Measurements from ENCODE around the gene ADAM12.

Gene ADAM12

GRCh38 chr10:126221874-126222273 lies 166.4 kb downstream of the ADAM12 start:
- H3K79me2 ChIP-seq (ENCODE audit: insufficient read depth, low read length), result no peaks in the 10 kb centered on the region
- H3K9ac ChIP-seq (ENCODE audit: low read depth, low read length, poor library complexity, severe bottlenecking), result no peak overlapping the region
- H3K9me3 ChIP-seq (ENCODE audit: insufficient read depth, low read depth, low read length), result no peaks in the 10 kb centered on the region; the same call in 1 of the 2 replicates
- no peaks in the 10 kb centered on the region for H3K4me1 ChIP-seq (ENCODE audit: insufficient read depth, low read length, poor library complexity, severe bottlenecking)
- H4K20me1 ChIP-seq (ENCODE audit: insufficient read depth, low read length, poor library complexity, severe bottlenecking), result no peaks in the 10 kb centered on the region
- no peak overlapping the region for H3K4me3 ChIP-seq (ENCODE audit: low read length, poor library complexity, severe bottlenecking)
- H3K36me3 ChIP-seq (ENCODE audit: insufficient read depth, low read length), result no peaks in the 10 kb centered on the region
- no peak overlapping the region for H2AFZ ChIP-seq (ENCODE audit: low read length)
- TF ChIP-seq CTCF (conservative IDR thresholded peaks at IDR 0.05; ENCODE audit: low read length) (no peak), EZH2phosphoT487 (IDR thresholded peaks at IDR 0.05; ENCODE audit: borderline replicate concordance) (no peak)
- no peak overlapping the region for H3K4me2 ChIP-seq (ENCODE audit: low read depth, low read length, poor library complexity, severe bottlenecking)
- no peaks in the 10 kb centered on the region for H3F3A ChIP-seq (ENCODE audit: low read depth)
- H3K9me2 ChIP-seq (replicated peaks; ENCODE audit: low read depth, low read length), result no peaks in the 10 kb centered on the region
- no peaks in the 10 kb centered on the region for H3K27me3 ChIP-seq (ENCODE audit: insufficient read depth, low read length, poor library complexity, severe bottlenecking)

- no peak overlapping the region for H3K4me3 ChIP-seq (ENCODE audit: low read length, poor library complexity, severe bottlenecking)
- no peaks in the 10 kb centered on the region for H4K20me1 ChIP-seq (ENCODE audit: insufficient read depth, low read length, poor library complexity, severe bottlenecking)
- H3K79me2 ChIP-seq (ENCODE audit: insufficient read depth, low read length), result no peaks in the 10 kb centered on the region
- TF ChIP-seq EZH2phosphoT487 (IDR thresholded peaks at IDR 0.05; ENCODE audit: borderline replicate concordance), result no peak
- TF ChIP-seq CTCF (conservative IDR thresholded peaks at IDR 0.05; ENCODE audit: low read length), result no peak
- H3K4me1 ChIP-seq (ENCODE audit: insufficient read depth, low read length, poor library complexity, severe bottlenecking), result no peaks in the 10 kb centered on the region
- H3K9ac ChIP-seq (ENCODE audit: low read depth, low read length, poor library complexity, severe bottlenecking), result no peak overlapping the region
- H3K9me3 ChIP-seq (ENCODE audit: insufficient read depth, low read depth, low read length), result no peaks in the 10 kb centered on the region; the same call in 1 of the 2 replicates
- no peak overlapping the region for H2AFZ ChIP-seq (ENCODE audit: low read length)
- no peaks in the 10 kb centered on the region for H3K36me3 ChIP-seq (ENCODE audit: insufficient read depth, low read length)
- no peaks in the 10 kb centered on the region for H3K9me2 ChIP-seq (replicated peaks; ENCODE audit: low read depth, low read length)
- no peak overlapping the region for H3K4me2 ChIP-seq (ENCODE audit: low read depth, low read length, poor library complexity, severe bottlenecking)
- no peaks in the 10 kb centered on the region for H3F3A ChIP-seq (ENCODE audit: low read depth)
- no peaks in the 10 kb centered on the region for H3K27me3 ChIP-seq (ENCODE audit: insufficient read depth, low read length, poor library complexity, severe bottlenecking)
Observed at GRCh38 chr10:126218778-126219649, 169.3 kb downstream of the ADAM12 start.

DNA sequence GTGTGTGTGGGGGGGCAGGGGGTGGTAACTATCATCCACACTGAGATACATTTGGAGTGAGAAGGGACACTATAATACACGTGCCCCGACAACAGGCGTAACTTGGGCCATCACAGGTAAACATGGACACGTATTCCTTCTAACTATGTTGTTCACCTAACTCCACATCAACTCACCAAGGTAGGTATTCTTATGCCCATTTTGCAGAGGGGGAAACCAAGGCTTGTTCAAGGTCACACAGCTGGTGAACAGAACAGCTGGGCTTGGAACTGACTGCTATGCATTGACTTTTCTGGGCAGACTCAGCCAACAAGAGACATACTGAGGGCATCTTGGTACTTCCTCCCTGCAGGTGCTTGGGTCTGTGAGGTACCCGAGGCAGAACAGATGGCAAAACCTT lies 170.1 kb downstream of the ADAM12 start:
- H3F3A ChIP-seq (ENCODE audit: low read depth), result no peaks in the 10 kb centered on the region
- H3K27me3 ChIP-seq (ENCODE audit: insufficient read depth, low read length, poor library complexity, severe bottlenecking), result no peaks in the 10 kb centered on the region
- no peaks in the 10 kb centered on the region for H4K20me1 ChIP-seq (ENCODE audit: insufficient read depth, low read length, poor library complexity, severe bottlenecking)
- H3K79me2 ChIP-seq (ENCODE audit: insufficient read depth, low read length), result no peaks in the 10 kb centered on the region
- H3K9ac ChIP-seq (ENCODE audit: low read depth, low read length, poor library complexity, severe bottlenecking), result no peak overlapping the region
- no peaks in the 10 kb centered on the region for H3K36me3 ChIP-seq (ENCODE audit: insufficient read depth, low read length)
- no peak overlapping the region for H3K4me3 ChIP-seq (ENCODE audit: low read length, poor library complexity, severe bottlenecking)
- no peaks in the 10 kb centered on the region for H3K9me2 ChIP-seq (replicated peaks; ENCODE audit: low read depth, low read length)
- H2AFZ ChIP-seq (ENCODE audit: low read length), result no peak overlapping the region
- H3K4me2 ChIP-seq (ENCODE audit: low read depth, low read length, poor library complexity, severe bottlenecking), result no peak overlapping the region
- TF ChIP-seq EZH2phosphoT487 (IDR thresholded peaks at IDR 0.05; ENCODE audit: borderline replicate concordance) (no peak), CTCF (conservative IDR thresholded peaks at IDR 0.05; ENCODE audit: low read length) (no peak)
- no peaks in the 10 kb centered on the region for H3K4me1 ChIP-seq (ENCODE audit: insufficient read depth, low read length, poor library complexity, severe bottlenecking)
- no peaks in the 10 kb centered on the region; the same call in 1 of the 2 replicates for H3K9me3 ChIP-seq (ENCODE audit: insufficient read depth, low read depth, low read length)

All from Loucy (cell line).